Endothelial cell of umbilical vein (primary cell): ENCODE measurements around the gene MYORG. TPM values are rescaled to one million over a fixed set of nuclear protein-coding genes. Genes with fewer than 3 reads are reported as not detected.

Experiments
- BruUV-seq: library from RNA; stranded (reverse); fragments of 400-500 nt; replicated peaks from 2 replicates; lab custom pipeline; 2021; lab: Mats Ljungman, UMichigan
- CTCF ChIA-PET: fragments of 300-600, 350-600 bp; sonication (Branson Sonifier 250); formaldehyde crosslinking; loops from one replicate; lab custom pipeline; 2021; ENCODE audit warnings: antibody characterized with exemption, inconsistent platforms; lab: Charles Lee
- POLR2A ChIA-PET: fragments of 300-600, 350-600 bp; sonication (Branson Sonifier 250); formaldehyde crosslinking; loops from one replicate; lab custom pipeline; 2021; ENCODE audit warnings: antibody characterized with exemption, inconsistent platforms; lab: Charles Lee
- DNase-seq: peaks from one replicate; pipeline ENCODE4 v3.0.0-alpha.2; 2011; ENCODE audit warnings: low read depth, low spot score
- FAIRE-seq: peaks from 2 replicates; lab custom pipeline; 2011; peaks lifted over from hg19 to GRCh38; lab: Jason Lieb, UNC
- H2AFZ ChIP-seq: 2 replicates; pipeline ENCODE4 v1.6.0; 2012; ENCODE audit warnings: low read depth, low read length, control low read depth, inconsistent platforms
- H3K27ac ChIP-seq: 2 replicates; pipeline ENCODE4 v1.5.1; 2011; ENCODE audit warnings: low read depth, mild to moderate bottlenecking, control low read depth, low read length, moderate library complexity; ENCODE audit not compliant: insufficient read depth
- H3K27me3 ChIP-seq, 2 experiments: 2 replicates each; pipeline versions ENCODE4 v1.6.0 to v1.6.1; 2011; ENCODE audit warnings: low read length in 2 of 2, mixed read lengths in 1 of 2; ENCODE audit not compliant: control insufficient read depth in 2 of 2, insufficient read depth in 2 of 2
- H3K36me3 ChIP-seq, 2 experiments: 2 replicates in 1 of 2; 3 replicates in 1 of 2; pipeline ENCODE4 v1.5.1; 2011; ENCODE audit warnings: low read length in 2 of 2, mild to moderate bottlenecking in 1 of 2, moderate library complexity in 1 of 2; ENCODE audit not compliant: control insufficient read depth in 2 of 2, insufficient read depth in 2 of 2; ENCODE audit errors: extremely low read depth in 1 of 2
- H3K4me1 ChIP-seq: 3 replicates; pipeline ENCODE4 v1.5.1; 2011; ENCODE audit warnings: mild to moderate bottlenecking, low read length; ENCODE audit not compliant: control insufficient read depth, insufficient read depth; ENCODE audit errors: extremely low read depth
- H3K4me2 ChIP-seq: 2 replicates; pipeline ENCODE4 v1.6.1; 2011; ENCODE audit warnings: low read length, control low read depth, mixed read lengths; ENCODE audit not compliant: insufficient read depth
- H3K4me3 ChIP-seq, 3 experiments: fragments of 200-600 bp in 1 of 3; sonication (generic), shearing (Covaris generic) in 1 of 3; replicated peaks in 1 of 3; 2 replicates each; pipeline ENCODE4 v1.5.1; 2011 to 2016; ENCODE audit warnings: control low read depth in 3 of 3, low read length in 3 of 3, mild to moderate bottlenecking in 2 of 3, inconsistent platforms in 1 of 3, low read depth in 1 of 3, moderate library complexity in 1 of 3; ENCODE audit not compliant: insufficient read depth in 1 of 3
- H3K79me2 ChIP-seq: 2 replicates; pipeline ENCODE4 v1.6.0; 2012; ENCODE audit warnings: low read length, inconsistent platforms; ENCODE audit not compliant: control insufficient read depth, insufficient read depth
- H3K9ac ChIP-seq: replicated peaks from 2 replicates; pipeline ENCODE3; 2011; ENCODE audit warnings: low read length, control low read depth; ENCODE audit not compliant: insufficient read depth; ENCODE audit errors: extremely low read depth
- H3K9me1 ChIP-seq: replicated peaks from 3 replicates; pipeline ENCODE4 v1.6.0; 2011; ENCODE audit warnings: mild to moderate bottlenecking, low read length; ENCODE audit not compliant: control insufficient read depth, insufficient read depth; ENCODE audit errors: extremely low read depth
- H3K9me3 ChIP-seq: replicated peaks from 2 replicates; pipeline ENCODE4 v1.5.1; 2012; ENCODE audit warnings: low read length, inconsistent platforms; ENCODE audit not compliant: control insufficient read depth, insufficient read depth
- H4K20me1 ChIP-seq: replicated peaks from 2 replicates; pipeline ENCODE3; 2011; ENCODE audit warnings: mild to moderate bottlenecking, low read length; ENCODE audit not compliant: control insufficient read depth, insufficient read depth; ENCODE audit errors: extremely low read depth
- CTCF ChIP-seq, 2 donors: IDR thresholded peaks; 1 replicate in 1 of 2; 2 replicates in 1 of 2; pipeline ENCODE4 v1.5.1; 2011; ENCODE audit warnings: low read length in 2 of 2, mild to moderate bottlenecking in 2 of 2, moderate library complexity in 2 of 2, control low read depth in 1 of 2, inconsistent platforms in 1 of 2, low read depth in 1 of 2; ENCODE audit not compliant: insufficient read depth in 1 of 2; ENCODE audit errors: extremely low read depth in 1 of 2
- EZH2 ChIP-seq: IDR thresholded peaks from 2 replicates; pipeline ENCODE4 v1.6.1; 2012; ENCODE audit warnings: borderline replicate concordance, low read depth, mild to moderate bottlenecking, moderate library complexity, low read length, inconsistent platforms; ENCODE audit not compliant: severe bottlenecking
- FOS ChIP-seq: IDR thresholded peaks from 2 replicates; pipeline ENCODE4 v1.6.1; 2011; ENCODE audit warnings: mild to moderate bottlenecking, low read length, moderate library complexity, borderline replicate concordance; ENCODE audit not compliant: insufficient read depth
- GATA2 ChIP-seq: IDR thresholded peaks from 2 replicates; pipeline ENCODE4 v1.7.0; 2011; ENCODE audit warnings: low read depth, mild to moderate bottlenecking, moderate library complexity, mixed read lengths, low read length; ENCODE audit not compliant: insufficient read length, insufficient read depth
- JUN ChIP-seq: IDR thresholded peaks from 2 replicates; pipeline ENCODE4 v1.6.1; 2011; ENCODE audit warnings: borderline replicate concordance, low read depth; ENCODE audit not compliant: insufficient read length, insufficient read depth
- MAX ChIP-seq: IDR thresholded peaks from 2 replicates; pipeline ENCODE4 v1.6.1; 2011; ENCODE audit not compliant: insufficient read depth, insufficient read length
- MYC ChIP-seq: IDR thresholded peaks from one replicate; pipeline ENCODE4 v1.6.1; 2011; ENCODE audit warnings: mild to moderate bottlenecking, low read depth, low read length
- POLR2A ChIP-seq: IDR thresholded peaks from 2 replicates; pipeline ENCODE4 v1.6.1; 2012; ENCODE audit warnings: low read depth, mild to moderate bottlenecking, control low read depth, low read length
- POLR2AphosphoS5 ChIP-seq: IDR thresholded peaks from 2 replicates; pipeline ENCODE4 v1.6.1; 2012; ENCODE audit warnings: low read depth, mild to moderate bottlenecking, control low read depth, low read length, moderate library complexity; ENCODE audit not compliant: insufficient read depth
- dilution Hi-C: fragments of 300-500 bp; cut with MboI; formaldehyde crosslinking; loops from one replicate; pipeline ENCODE4 v1.15.0; 2019; ENCODE audit warnings: low sequenced_read_pairs; ENCODE audit not compliant: extremely low pct_ligation_motif_present
- intact Hi-C: fragments of 100-400 bp; cut with micrococcal nuclease; formaldehyde crosslinking; loops from one replicate; pipeline ENCODE4 v1.10.0; 2022
- polyA plus RNA-seq, 4 experiments: library from polyadenylated mRNA; depleted of rRNA in 3 of 4; stranded (reverse) in 3 of 4; unstranded in 1 of 4; fragments of >200 nt; gene quantifications; 2 replicates each; pipeline versions ENCODE4 v1.2.1 to v1.2.3, GENCODE V29; 2011 to 2012; ENCODE audit warnings: missing spikeins in 1 of 4
- total RNA-seq: library from RNA; stranded (reverse); gene quantifications from 2 replicates; pipeline ENCODE4 v1.2.3, GENCODE V29; 2021

Gene MYORG
- total and polyA plus RNA-seq, 2 donors (not counting 3 experiments of a cell fraction or from before 2014, with no cell fraction given): 2.8 to 7.0 TPM

GRCh38 chr9:34337403-34337802, 39.3 kb downstream of the MYORG start:
- intact Hi-C loops (no loop called here), dilution Hi-C loops (no loop called here)
- H2AFZ ChIP-seq: no peak overlapping the region
- no peaks in the 10 kb centered on the region for H4K20me1 ChIP-seq
- POLR2A ChIA-PET: no interaction called here
- FAIRE-seq: peak; percentile 24
- H3K36me3 ChIP-seq: peaks cover 4 to 20% of the 10 kb centered on the region in 2 experiments
- H3K4me1 ChIP-seq: no peaks in the 10 kb centered on the region
- H3K27ac ChIP-seq: no peak overlapping the region
- no peak for DNase-seq
- H3K9ac ChIP-seq: no peak overlapping the region
- CTCF ChIA-PET: interaction anchor here (0.9 to 1.4 kb wide), 7 partner anchors 9 to 385 kb away, joined by 3 to 8 read pairs (median 3); no protein-coding TSS in a partner anchor
- no peaks in the 10 kb centered on the region for H3K27me3 ChIP-seq
- BruUV-seq: no TSS peak
- no peak for TF ChIP-seq MYC
- no peak for TF ChIP-seq POLR2AphosphoS5
- no peak for TF ChIP-seq JUN
- TF ChIP-seq CTCF (IDR thresholded peaks at IDR 0.05; ENCODE audit: extremely low read depth in 1 of 2, insufficient read depth in 1 of 2, low read depth in 1 of 2, low read length in 2 of 2): no peak
- no peak for TF ChIP-seq POLR2A
- TF ChIP-seq FOS: no peak
- no peak for TF ChIP-seq EZH2
- TF ChIP-seq MAX: no peak
- TF ChIP-seq GATA2: no peak
- H3K79me2 ChIP-seq: peaks cover 2% of the 10 kb centered on the region
- no peaks in the 10 kb centered on the region for H3K9me3 ChIP-seq
- no peak overlapping the region for H3K4me2 ChIP-seq
- no peaks in the 10 kb centered on the region for H3K9me1 ChIP-seq
- no peak overlapping the region for H3K4me3 ChIP-seq
